Umbilical cord (tissue), 2 donors: ENCODE measurements around the gene SLC45A2. TPM values are rescaled to one million over a fixed set of nuclear protein-coding genes. Genes with fewer than 3 reads are reported as not detected.
"Not testable (repeated sequence)": the region's sequence is repeated elsewhere in the genome, so short reads cannot be mapped to it uniquely, and the experiment has no call there.

Source experiments
- DNase-seq: peaks from one replicate; pipeline ENCODE4 v3.0.0-alpha.2; 2015; ENCODE audit warnings: low spot score
- total RNA-seq: library from RNA; depleted of rRNA; stranded (reverse); fragments of >200 nt; gene quantifications from one replicate; pipeline ENCODE4 v1.2.3, GENCODE V29; 2014; ENCODE audit warnings: low replicate concordance; ENCODE audit not compliant: insufficient read depth

Gene SLC45A2
- total RNA-seq, 1 donor from 2014 or later: 1.2 TPM

GRCh38 chr5:33969572-33970452 lies 14.7 kb downstream of the SLC45A2 start:
- DNase-seq: peak; percentile 56

DNA sequence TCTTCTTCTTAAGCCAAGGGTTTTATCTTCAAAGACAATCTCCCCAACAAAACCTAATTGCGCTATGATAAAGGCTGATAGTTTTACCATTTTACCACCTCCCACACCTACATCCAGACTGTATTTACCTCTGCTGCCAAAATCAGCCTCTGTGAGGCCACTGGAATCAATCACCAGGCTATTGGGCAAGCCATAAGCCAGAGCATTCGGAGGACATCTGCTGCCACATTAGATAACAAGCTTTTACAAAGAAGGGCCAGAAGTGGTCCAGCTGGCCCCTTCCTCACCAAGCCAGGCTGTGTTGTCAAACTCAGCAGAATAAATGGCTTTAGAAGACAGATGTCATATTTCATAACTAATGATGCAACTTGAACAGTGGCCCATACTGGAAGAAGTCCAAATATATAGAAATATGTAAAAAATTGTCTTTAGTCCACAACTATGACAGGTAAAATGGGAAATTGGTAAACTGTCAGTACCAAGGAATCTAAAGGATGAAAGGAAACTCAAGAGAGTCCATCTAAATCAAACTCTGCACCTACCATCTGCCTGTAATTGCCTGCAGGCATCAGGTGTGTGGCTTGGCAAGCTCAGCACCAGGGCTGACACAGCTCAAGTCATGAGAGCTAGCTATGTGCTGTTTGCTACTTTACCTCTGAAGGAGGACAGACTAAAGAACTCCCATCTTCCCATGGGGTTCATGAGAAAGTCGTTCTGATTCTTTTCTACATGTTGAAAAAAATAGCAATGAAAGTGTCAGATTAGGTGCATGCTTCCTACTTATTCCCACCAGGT lies 16.1 kb downstream of the SLC45A2 start:
- no peak for DNase-seq

- no peak for DNase-seq
Observed at GRCh38 chr5:33966805-33967204, 17.7 kb downstream of the SLC45A2 start.

DNA sequence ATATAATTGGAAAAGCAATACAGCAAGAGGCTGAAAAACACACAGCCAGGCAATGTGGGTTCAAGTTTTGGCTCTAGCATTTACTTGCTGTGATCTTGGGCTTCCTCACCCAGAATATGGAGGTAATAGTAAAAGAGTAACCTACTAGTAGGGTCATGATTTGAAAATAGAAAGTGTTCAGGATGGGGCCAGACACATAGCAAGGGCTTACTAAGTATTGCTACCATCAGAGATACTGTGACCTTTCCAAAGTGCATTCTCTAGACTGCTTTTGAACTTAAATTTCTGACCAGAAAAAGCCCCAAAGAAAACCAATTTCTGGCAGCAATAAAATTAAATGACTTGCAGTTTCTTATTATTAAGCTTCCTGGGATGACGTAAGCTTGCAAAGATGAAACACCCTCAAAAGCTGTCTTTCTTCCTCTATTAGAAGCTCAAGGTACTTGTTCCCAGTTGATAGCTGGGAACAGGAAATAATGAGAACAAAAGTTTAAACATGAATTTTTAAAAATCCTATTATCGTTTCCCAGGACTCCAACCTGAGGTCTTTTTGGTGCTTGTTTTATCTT lies 20.3 kb downstream of the SLC45A2 start:
- no peak for DNase-seq

- no peak for DNase-seq
Observed at GRCh38 chr5:33958176-33958575, 26.3 kb downstream of the SLC45A2 start.

DNA sequence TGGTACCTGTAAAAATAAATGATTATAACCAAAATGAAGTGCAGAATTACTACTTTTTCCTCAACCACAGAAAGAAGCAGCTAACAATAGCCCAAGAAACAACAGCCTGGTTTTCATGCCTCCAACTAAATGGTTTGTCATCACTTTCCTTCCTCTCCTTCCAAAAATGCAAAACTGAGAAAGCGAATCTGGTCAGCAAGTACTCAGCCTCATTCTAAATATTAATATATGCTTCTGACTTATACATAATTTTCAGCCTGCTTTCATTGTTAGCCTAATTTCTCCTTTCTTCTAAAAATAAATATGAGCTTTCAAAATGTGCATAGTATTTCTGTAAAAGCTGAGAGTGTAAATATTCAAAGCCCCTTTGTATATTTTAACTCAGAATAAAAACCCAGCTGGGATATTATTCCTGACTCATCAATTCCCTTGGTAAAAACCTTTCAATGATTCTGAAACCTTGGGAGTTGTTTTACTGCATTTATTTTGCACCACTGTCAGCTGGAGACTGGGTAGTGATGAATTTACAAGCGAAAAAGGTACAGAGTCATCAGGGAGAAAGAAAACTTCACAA lies 26.8 kb downstream of the SLC45A2 start:
- DNase-seq: no peak

GRCh38 chr5:33952175-33952574 lies 32.3 kb downstream of the SLC45A2 start:
- not testable (repeated sequence) for DNase-seq

GRCh38 chr5:33944543-33945132 lies 39.9 kb downstream of the SLC45A2 start:
- no peak for DNase-seq

DNA sequence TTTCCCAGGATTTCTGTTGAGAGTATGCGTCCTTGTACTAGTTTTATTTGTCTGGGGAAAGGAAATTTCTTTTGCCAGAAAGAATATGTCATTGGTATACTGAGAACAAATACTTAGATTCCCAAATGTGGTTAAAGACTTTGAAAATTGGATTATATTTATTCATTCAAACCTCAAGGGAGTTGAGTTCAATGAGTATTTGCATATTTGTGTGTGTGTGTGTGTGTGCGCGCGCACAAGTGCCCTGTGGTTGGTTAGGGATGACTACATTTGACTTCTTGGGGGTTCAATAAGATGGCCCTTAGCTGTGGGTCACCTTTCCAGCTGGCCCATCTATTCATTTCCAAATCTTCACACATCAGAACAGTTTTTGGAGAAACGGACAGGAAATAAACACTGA lies 43.4 kb downstream of the SLC45A2 start:
- DNase-seq: no peak

DNA sequence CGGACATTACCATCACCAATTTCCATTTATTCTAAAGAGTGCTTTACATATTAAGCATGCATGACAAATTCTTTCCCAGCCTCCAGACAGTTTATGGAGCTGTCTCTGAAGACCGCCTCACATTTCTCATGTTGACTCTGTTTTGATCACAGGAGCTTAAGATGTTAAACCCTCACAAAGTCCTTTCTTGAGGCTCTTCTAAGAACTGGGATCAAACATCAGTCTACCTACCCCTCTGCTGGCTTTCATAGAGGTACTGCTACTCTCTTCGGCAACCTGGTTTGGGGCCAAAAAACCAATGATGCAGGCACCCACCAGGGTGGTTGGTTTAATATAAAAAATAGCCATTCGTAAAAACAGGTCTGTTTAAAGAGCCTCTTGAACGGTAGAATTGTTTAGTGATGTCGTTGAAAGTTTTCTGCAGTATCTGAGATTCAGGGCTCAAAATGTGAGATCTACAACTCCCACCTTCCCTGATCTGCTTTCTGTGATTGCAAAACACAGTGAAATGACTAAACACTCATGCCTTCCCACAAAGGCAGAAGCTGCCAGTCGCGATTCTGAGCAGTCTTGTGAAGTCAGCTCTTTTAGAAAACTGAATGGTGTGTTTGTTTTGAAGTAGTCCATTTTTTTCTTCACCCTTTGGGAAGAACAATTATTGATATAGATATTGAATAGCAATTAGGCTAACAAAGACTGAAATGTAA lies 44.8 kb downstream of the SLC45A2 start:
- DNase-seq: peak; percentile 76

DNA sequence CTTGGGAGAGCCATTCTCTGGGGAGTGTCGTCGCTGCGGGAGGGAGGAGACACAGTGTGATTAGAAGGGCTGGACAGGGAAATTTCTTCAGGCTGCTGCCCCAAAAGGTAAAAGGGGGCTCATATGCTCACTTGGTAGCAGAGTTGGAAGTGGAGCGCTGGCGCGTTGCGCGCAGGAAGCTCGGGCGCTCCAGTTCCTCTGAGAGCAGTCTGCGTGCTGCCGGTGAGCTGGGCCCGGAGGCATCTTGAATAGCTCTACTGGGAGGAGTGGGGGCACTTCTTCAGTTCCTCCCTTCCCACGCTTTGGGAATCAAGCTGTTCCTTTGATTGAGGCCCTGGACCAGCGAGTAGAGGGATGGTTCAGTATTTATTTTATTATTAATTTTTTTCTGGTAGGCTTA lies 45.6 kb downstream of the SLC45A2 start:
- no peak for DNase-seq

DNA sequence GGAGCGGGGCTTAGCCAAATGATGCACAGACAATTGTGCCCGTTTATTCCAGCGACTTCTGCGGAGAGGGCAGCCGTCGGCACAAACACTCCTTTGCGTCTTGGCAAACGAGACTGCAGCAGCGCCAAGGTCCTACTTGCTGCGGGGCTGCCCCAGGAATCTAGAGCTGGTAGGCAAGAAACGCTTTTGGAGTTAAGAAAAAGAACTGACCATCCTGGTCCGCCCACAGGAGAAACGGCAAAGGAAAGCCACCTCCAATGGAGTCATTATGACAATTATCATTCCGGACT lies 46.0 kb downstream of the SLC45A2 start:
- no peak for DNase-seq

GRCh38 chr5:33937707-33938506 lies 46.6 kb downstream of the SLC45A2 start:
- DNase-seq: no peak

GRCh38 chr5:33937017-33937706 lies 47.3 kb downstream of the SLC45A2 start:
- no peak for DNase-seq

- peak; percentile 23 for DNase-seq
Observed at GRCh38 chr5:33936381-33937016, 48.0 kb downstream of the SLC45A2 start, which contains the start of gene RXFP3. Gene RXFP3, plus strand, starts transcription at chr5:33936386. Its CDS starts 355 bp downstream, at chr5:33936741.

- DNase-seq: peak; percentile 55
Observed at GRCh38 chr5:33936004-33936380, 48.5 kb downstream of the SLC45A2 start.

GRCh38 chr5:33934176-33934575 lies 50.3 kb downstream of the SLC45A2 start:
- DNase-seq: no peak

DNA sequence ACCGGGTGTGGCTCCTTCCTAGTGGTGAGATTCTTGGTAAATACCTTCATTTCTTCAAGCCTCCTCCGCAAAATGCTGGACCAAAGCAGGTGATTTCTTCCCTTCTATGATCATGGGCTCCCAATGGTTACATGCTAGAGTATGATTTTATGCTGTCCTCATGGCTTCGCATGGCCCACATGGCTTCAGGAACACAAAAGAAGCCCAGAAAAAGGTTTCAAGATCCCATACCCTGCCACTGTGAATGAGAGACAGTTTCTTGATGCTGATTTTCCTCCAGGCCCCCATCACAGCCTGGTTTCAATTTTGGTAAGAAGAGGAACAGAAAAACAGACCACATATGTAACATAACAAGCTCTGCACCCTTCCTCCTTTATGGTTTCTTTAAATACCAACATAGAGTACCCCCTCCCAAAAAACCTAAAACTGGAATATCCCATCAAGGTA lies 50.7 kb downstream of the SLC45A2 start:
- DNase-seq: no peak

DNA sequence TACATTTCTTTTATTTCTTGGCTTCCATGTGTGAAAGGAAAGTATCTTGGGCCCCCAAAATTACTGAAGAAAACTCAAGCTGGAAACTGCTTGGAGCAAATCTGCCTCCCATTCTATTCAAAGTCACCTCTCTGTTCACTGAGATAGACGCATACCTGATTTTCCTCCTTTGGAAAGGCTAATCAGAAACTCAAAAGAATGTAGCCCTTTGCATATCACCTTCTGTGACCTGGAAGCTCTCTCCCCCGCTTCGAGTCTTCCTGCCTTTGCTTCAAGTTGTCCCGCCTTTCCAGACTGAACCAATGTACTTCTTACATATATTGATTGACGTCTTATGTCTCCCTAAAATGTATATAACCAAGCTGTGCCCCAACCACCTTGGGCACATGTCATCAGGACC lies 53.4 kb downstream of the SLC45A2 start:
- DNase-seq: no peak
